HG03135 (cell line): Measurements from ENCODE around the gene CHI3L2.

Experiments
- ATAC-seq: cut with Tn5 transposase; IDR thresholded peaks from one replicate; pipeline ENCODE4 v1.9.1; 2021; ENCODE audit warnings: mild to moderate bottlenecking, moderate library complexity; ENCODE audit not compliant: unreplicated experiment

The CHI3L2 gene

GRCh38 chr1:111219557-111220286, 7.8 kb upstream of the CHI3L2 start:
- peak; percentile 22 for ATAC-seq

GRCh38 chr1:111220302-111220890, 7.1 kb upstream of the CHI3L2 start:
- ATAC-seq, result no peak

GRCh38 chr1:111221276-111221632, 6.3 kb upstream of the CHI3L2 start:
- no peak for ATAC-seq

- ATAC-seq, result peak; percentile 55
Measured at GRCh38 chr1:111221633-111222291, 5.8 kb upstream of the CHI3L2 start.

- ATAC-seq, result no peak
Measured at GRCh38 chr1:111222308-111223125, 5.0 kb upstream of the CHI3L2 start.

- no peak for ATAC-seq
Measured at GRCh38 chr1:111223126-111223685, 4.3 kb upstream of the CHI3L2 start.

GRCh38 chr1:111225091-111225490, 2.4 kb upstream of the CHI3L2 start:
- ATAC-seq, result no peak

GRCh38 chr1:111225717-111226400, 1.7 kb upstream of the CHI3L2 start:
- ATAC-seq, result no peak

GRCh38 chr1:111227851-111228747, 586 bp downstream of the CHI3L2 start:
- ATAC-seq, result no peak

- ATAC-seq, result no peak
Measured at GRCh38 chr1:111228748-111229126, 1.2 kb downstream of the CHI3L2 start.

GRCh38 chr1:111232134-111232533, 4.6 kb downstream of the CHI3L2 start:
- no peak for ATAC-seq

GRCh38 chr1:111234258-111234657, 6.7 kb downstream of the CHI3L2 start:
- ATAC-seq, result no peak

GRCh38 chr1:111234866-111235265, 7.4 kb downstream of the CHI3L2 start:
- ATAC-seq, result no peak

- ATAC-seq, result no peak
Measured at GRCh38 chr1:111236379-111236778, 8.9 kb downstream of the CHI3L2 start.

- ATAC-seq, result no peak
Measured at GRCh38 chr1:111236806-111237205, 9.3 kb downstream of the CHI3L2 start.

GRCh38 chr1:111238056-111238795, 10.7 kb downstream of the CHI3L2 start:
- ATAC-seq, result no peak

- ATAC-seq, result no peak
Measured at GRCh38 chr1:111241797-111242196, 14.3 kb downstream of the CHI3L2 start.

- ATAC-seq, result no peak
Measured at GRCh38 chr1:111242805-111243523, 15.5 kb downstream of the CHI3L2 start.
